OCI-LY1 (cell line): ENCODE data around the gene SALL4.
"Not testable (repeated sequence)": the region's sequence is repeated elsewhere in the genome, so short reads cannot be mapped to it uniquely, and the experiment has no call there.

Source experiments
- H2AFZ ChIP-seq: fragments of 200-600 bp; sonication (generic), shearing (Covaris generic); 2 replicates; pipeline ENCODE4 v1.6.0; 2014; ENCODE audit warnings: antibody characterized with exemption, mild to moderate bottlenecking, low read length
- H3F3A ChIP-seq: fragments of 200-600 bp; sonication (generic), shearing (Covaris generic); 2 replicates; pipeline ENCODE4 v1.6.0; 2014; ENCODE audit warnings: mild to moderate bottlenecking, antibody characterized with exemption, low read length, moderate library complexity; ENCODE audit not compliant: insufficient read depth
- H3K27ac ChIP-seq: fragments of 200-600 bp; sonication (generic); 2 replicates; pipeline ENCODE4 v1.5.1; 2014; ENCODE audit warnings: low read length, mixed run types, mild to moderate bottlenecking, low read depth; ENCODE audit not compliant: poor library complexity, severe bottlenecking
- H3K27me3 ChIP-seq: fragments of 200-600 bp; sonication (generic); 2 replicates; pipeline ENCODE4 v1.6.0; 2014; ENCODE audit warnings: antibody characterized with exemption, mild to moderate bottlenecking, low read length, moderate library complexity; ENCODE audit not compliant: insufficient read depth
- H3K36me3 ChIP-seq: fragments of 200-600 bp; sonication (generic); 2 replicates; pipeline ENCODE4 v1.6.1; 2014; ENCODE audit warnings: mild to moderate bottlenecking, antibody characterized with exemption, low read length, moderate library complexity, mixed read lengths; ENCODE audit not compliant: insufficient read depth
- H3K4me1 ChIP-seq: fragments of 200-600 bp; sonication (generic); 2 replicates; pipeline ENCODE4 v1.5.1; 2014; ENCODE audit warnings: mild to moderate bottlenecking, low read length, moderate library complexity; ENCODE audit not compliant: insufficient read depth, severe bottlenecking
- H3K4me2 ChIP-seq: fragments of 200-600 bp; sonication (generic), shearing (Covaris generic); 2 replicates; pipeline ENCODE4 v1.6.1; 2014; ENCODE audit warnings: low read length
- H3K4me3 ChIP-seq: fragments of 200-600 bp; sonication (generic); 2 replicates; pipeline ENCODE4 v1.5.1; 2014; ENCODE audit warnings: low read length, low read depth, mild to moderate bottlenecking, mixed read lengths; ENCODE audit not compliant: poor library complexity, severe bottlenecking
- H3K79me2 ChIP-seq: fragments of 200-600 bp; shearing (Covaris generic); 2 replicates; pipeline ENCODE4 v1.6.1; 2016; ENCODE audit warnings: mixed run types, low read length, mixed read lengths; ENCODE audit not compliant: insufficient read depth
- H3K9ac ChIP-seq: fragments of 200-600 bp; sonication (generic), shearing (Covaris generic); 2 replicates; pipeline ENCODE4 v1.6.1; 2014; ENCODE audit warnings: mild to moderate bottlenecking, low read length, mixed read lengths
- H3K9me2 ChIP-seq: fragments of 200-600 bp; sonication (generic), shearing (Covaris generic); 2 replicates; pipeline ENCODE4 v1.6.1; 2014; ENCODE audit warnings: low read depth, mild to moderate bottlenecking, low read length, mixed read lengths
- H3K9me3 ChIP-seq: fragments of 200-600 bp; shearing (Covaris generic); 2 replicates; pipeline ENCODE4 v1.6.1; 2014; ENCODE audit warnings: low read length, mixed read lengths
- H4K20me1 ChIP-seq: fragments of 200-600 bp; sonication (generic), shearing (Covaris generic); 2 replicates; pipeline ENCODE4 v1.6.0; 2016; ENCODE audit warnings: mild to moderate bottlenecking, low read length; ENCODE audit not compliant: insufficient read depth
- EZH2 ChIP-seq: fragments of 200-600 bp; sonication (generic), shearing (Covaris generic); IDR thresholded peaks from 2 replicates; pipeline ENCODE4 v1.8.0; 2017; ENCODE audit warnings: borderline replicate concordance, mixed run types, mild to moderate bottlenecking, antibody characterized with exemption, low read length, moderate library complexity, mixed read lengths
- TF ChIP-seq, protein P1 (sequence below): fragments of 200-600 bp; sonication (generic), shearing (Covaris generic); IDR thresholded peaks from 2 replicates; pipeline ENCODE4 v1.5.1; 2017; ENCODE audit warnings: mild to moderate bottlenecking, antibody characterized with exemption, low read length, moderate library complexity, mixed read lengths

Gene SALL4

DNA sequence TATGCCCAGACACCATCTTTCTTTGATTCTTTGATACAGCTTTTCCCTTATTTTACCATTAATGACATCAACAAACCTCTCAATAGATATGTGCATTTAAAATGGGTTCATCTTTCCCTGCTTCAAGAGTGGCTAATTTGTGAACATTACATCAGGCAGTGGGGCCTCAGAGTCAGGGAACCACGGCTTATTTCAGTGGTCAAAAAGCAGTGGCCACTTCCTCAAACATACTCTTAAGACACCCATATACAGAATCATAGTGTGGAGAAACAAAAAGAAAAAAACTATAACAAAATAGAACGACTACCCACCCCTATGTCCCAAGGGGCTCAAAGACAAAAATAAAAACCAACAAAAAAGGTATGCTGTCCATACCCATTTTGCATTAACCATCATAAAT lies 12.9 kb downstream of the SALL4 start:
- no peaks in the 10 kb centered on the region for H3F3A ChIP-seq
- no peak overlapping the region for H3K27ac ChIP-seq
- TF ChIP-seq EZH2, result no peak
- TF ChIP-seq, protein P1, sequence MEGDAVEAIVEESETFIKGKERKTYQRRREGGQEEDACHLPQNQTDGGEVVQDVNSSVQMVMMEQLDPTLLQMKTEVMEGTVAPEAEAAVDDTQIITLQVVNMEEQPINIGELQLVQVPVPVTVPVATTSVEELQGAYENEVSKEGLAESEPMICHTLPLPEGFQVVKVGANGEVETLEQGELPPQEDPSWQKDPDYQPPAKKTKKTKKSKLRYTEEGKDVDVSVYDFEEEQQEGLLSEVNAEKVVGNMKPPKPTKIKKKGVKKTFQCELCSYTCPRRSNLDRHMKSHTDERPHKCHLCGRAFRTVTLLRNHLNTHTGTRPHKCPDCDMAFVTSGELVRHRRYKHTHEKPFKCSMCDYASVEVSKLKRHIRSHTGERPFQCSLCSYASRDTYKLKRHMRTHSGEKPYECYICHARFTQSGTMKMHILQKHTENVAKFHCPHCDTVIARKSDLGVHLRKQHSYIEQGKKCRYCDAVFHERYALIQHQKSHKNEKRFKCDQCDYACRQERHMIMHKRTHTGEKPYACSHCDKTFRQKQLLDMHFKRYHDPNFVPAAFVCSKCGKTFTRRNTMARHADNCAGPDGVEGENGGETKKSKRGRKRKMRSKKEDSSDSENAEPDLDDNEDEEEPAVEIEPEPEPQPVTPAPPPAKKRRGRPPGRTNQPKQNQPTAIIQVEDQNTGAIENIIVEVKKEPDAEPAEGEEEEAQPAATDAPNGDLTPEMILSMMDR, result no peak
- no peaks in the 10 kb centered on the region for H4K20me1 ChIP-seq
- no peak overlapping the region for H3K4me2 ChIP-seq
- no peaks in the 10 kb centered on the region for H3K9me3 ChIP-seq
- H3K4me3 ChIP-seq, result no peak overlapping the region
- H3K79me2 ChIP-seq, result no peaks in the 10 kb centered on the region
- H3K36me3 ChIP-seq, result no peaks in the 10 kb centered on the region
- H3K9me2 ChIP-seq, result no peaks in the 10 kb centered on the region
- no peak overlapping the region for H3K9ac ChIP-seq
- no peaks in the 10 kb centered on the region; the same call in 1 of the 2 replicates for H3K27me3 ChIP-seq
- no peaks in the 10 kb centered on the region for H3K4me1 ChIP-seq
- H2AFZ ChIP-seq, result no peak overlapping the region

DNA sequence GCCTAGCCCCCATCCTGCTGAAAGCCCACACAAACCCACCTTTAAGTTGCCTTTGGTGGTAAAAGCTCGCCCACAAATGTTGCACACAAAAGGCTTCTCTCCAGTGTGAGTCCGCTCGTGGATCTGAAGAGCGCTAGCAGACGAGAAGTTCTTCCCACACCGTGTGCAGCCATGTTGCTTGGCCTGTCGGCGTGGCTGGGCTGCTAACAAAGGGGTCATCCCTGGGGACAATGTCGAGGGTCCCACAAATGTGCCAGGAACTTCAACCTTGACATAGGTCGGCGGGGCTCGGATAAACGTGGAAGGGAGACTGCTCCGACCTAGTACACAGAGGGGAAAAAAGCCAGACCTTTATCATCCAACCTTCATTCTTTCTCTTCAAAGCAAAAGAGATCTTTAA lies 13.5 kb downstream of the SALL4 start:
- Histone ChIP-seq H3K27me3 (no peaks in the 10 kb centered on the region; the same call in 1 of the 2 replicates), H3K4me2 (no peak overlapping the region), H3K36me3 (no peaks in the 10 kb centered on the region), H3F3A (no peaks in the 10 kb centered on the region), H3K4me3 (no peak overlapping the region), H3K9me2 (no peaks in the 10 kb centered on the region), H3K79me2 (no peaks in the 10 kb centered on the region), H3K27ac (no peak overlapping the region), H3K9ac (no peak overlapping the region), H4K20me1 (no peaks in the 10 kb centered on the region), H3K4me1 (no peaks in the 10 kb centered on the region), H3K9me3 (no peaks in the 10 kb centered on the region), H2AFZ (no peak overlapping the region)
- TF ChIP-seq, protein P1, result no peak
- TF ChIP-seq EZH2, result no peak

DNA sequence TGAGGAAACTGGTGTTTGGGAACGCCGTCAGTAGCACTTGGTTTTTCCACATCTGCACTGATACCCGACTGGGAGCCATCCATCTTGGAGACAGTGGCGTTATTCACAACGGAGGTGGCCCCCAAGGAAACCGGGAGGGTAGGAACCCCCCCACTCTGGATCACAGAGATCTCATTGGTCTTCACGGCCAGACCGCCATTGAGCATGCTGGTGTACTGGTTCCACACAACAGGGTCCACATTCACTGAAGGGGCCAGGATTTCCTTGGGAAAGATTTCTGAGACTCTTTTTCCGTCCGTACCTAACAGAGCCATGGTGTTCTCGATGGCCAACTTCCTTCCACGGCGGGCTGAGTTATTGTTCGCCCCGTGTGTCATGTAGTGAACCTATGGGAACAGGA lies 18.0 kb downstream of the SALL4 start:
- TF ChIP-seq, protein P1, result no peak
- TF ChIP-seq EZH2, result no peak
- H4K20me1 ChIP-seq, result no peaks in the 10 kb centered on the region
- no peaks in the 10 kb centered on the region for H3K9me3 ChIP-seq
- no peaks in the 10 kb centered on the region for H3K9me2 ChIP-seq
- peaks cover 7% of the 10 kb centered on the region; the same call in 1 of the 2 replicates for H3K27me3 ChIP-seq
- H3F3A ChIP-seq, result no peaks in the 10 kb centered on the region
- no peaks in the 10 kb centered on the region for H3K4me1 ChIP-seq
- H3K36me3 ChIP-seq, result no peaks in the 10 kb centered on the region
- no peaks in the 10 kb centered on the region for H3K79me2 ChIP-seq
- no peak overlapping the region for H3K27ac ChIP-seq
- H3K4me3 ChIP-seq, result no peak overlapping the region
- no peak overlapping the region for H2AFZ ChIP-seq
- no peak overlapping the region for H3K9ac ChIP-seq
- H3K4me2 ChIP-seq, result no peak overlapping the region

DNA sequence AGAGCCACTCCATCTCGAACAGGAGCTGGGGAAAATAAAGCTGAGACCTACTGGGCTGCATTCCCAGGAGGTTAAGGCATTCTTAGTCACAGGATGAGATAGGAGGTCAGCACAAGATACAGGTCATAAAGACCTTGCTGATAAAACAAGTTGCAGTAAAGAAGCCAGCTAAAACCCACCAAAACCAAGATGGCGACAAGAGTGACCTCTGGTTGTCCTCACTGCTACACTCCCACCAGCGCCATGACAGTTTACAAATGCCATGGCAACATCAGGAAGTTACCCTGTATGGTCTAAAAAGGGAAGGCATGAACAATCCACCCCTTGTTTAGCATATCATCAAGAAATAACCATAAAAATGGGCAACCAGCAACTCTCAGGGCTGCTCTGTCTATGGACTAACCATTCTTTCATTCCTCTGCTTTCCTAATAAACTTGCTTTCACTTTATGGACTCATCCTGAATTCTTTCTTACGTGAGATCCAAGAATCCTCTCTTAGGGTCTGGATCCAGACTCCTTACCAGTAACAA lies 24.0 kb downstream of the SALL4 start:
- H3K27ac ChIP-seq, H3K9me3 ChIP-seq, H3K79me2 ChIP-seq, H2AFZ ChIP-seq, H3K36me3 ChIP-seq, H3K9me2 ChIP-seq, H3K27me3 ChIP-seq, H3K4me2 ChIP-seq, H3F3A ChIP-seq, H4K20me1 ChIP-seq, H3K4me1 ChIP-seq, H3K9ac ChIP-seq, H3K4me3 ChIP-seq: not testable (repeated sequence)
